Calu3 (cell line): ENCODE data around the gene KIRREL3. TPM values are rescaled to one million over a fixed set of nuclear protein-coding genes. Genes with fewer than 3 reads are reported as not detected.

Source experiments
- BruUV-seq: library from RNA; stranded (reverse); fragments of 400-500 nt; replicated peaks from 2 replicates; lab custom pipeline; 2021; lab: Mats Ljungman, UMichigan
- CTCF ChIA-PET: fragments of 300-600 bp; sonication (Branson Sonifier 250); formaldehyde crosslinking; loops from one replicate; lab custom pipeline; 2022; ENCODE audit warnings: antibody characterized with exemption; lab: Charles Lee
- DNase-seq: peaks from one replicate; pipeline ENCODE4 v3.0.0; 2022
- H3K27ac Mint-ChIP-seq: one replicate; pipeline ENCODE4 v1.8.0; 2022; ENCODE audit warnings: mixed read lengths; ENCODE audit not compliant: unreplicated experiment
- H3K27me3 Mint-ChIP-seq: one replicate; pipeline ENCODE4 v1.8.0; 2022; ENCODE audit warnings: mixed read lengths; ENCODE audit not compliant: unreplicated experiment
- H3K36me3 Mint-ChIP-seq: one replicate; pipeline ENCODE4 v1.8.0; 2022; ENCODE audit warnings: mild to moderate bottlenecking, moderate library complexity, mixed read lengths; ENCODE audit not compliant: insufficient read depth, unreplicated experiment
- H3K4me1 Mint-ChIP-seq: one replicate; pipeline ENCODE4 v1.8.0; 2022; ENCODE audit warnings: mild to moderate bottlenecking, low read depth, mixed read lengths; ENCODE audit not compliant: unreplicated experiment
- H3K4me3 Mint-ChIP-seq: one replicate; pipeline ENCODE4 v1.8.0; 2022; ENCODE audit warnings: mild to moderate bottlenecking, low read depth, moderate library complexity, mixed read lengths; ENCODE audit not compliant: unreplicated experiment
- H3K9me3 Mint-ChIP-seq: one replicate; pipeline ENCODE4 v1.8.0; 2022; ENCODE audit warnings: low read depth, mixed read lengths; ENCODE audit not compliant: unreplicated experiment
- intact Hi-C: fragments of 100-400 bp; cut with micrococcal nuclease; formaldehyde crosslinking; loops from one replicate; pipeline ENCODE4 v1.10.0; 2022; ENCODE audit not compliant: unreplicated experiment
- total RNA-seq: library from RNA; stranded (reverse); gene quantifications from 2 replicates; pipeline ENCODE4 v1.2.3, GENCODE V29; 2022
- TF ChIP-seq, protein P1 (sequence below): fragments of 200-600 bp; IDR thresholded peaks from one replicate; pipeline ENCODE4 v1.8.0; 2022; ENCODE audit warnings: antibody characterized with exemption; ENCODE audit not compliant: unreplicated experiment

The KIRREL3 gene
- total RNA-seq, 1 experiment from 2014 or later: 0.26 TPM

DNA sequence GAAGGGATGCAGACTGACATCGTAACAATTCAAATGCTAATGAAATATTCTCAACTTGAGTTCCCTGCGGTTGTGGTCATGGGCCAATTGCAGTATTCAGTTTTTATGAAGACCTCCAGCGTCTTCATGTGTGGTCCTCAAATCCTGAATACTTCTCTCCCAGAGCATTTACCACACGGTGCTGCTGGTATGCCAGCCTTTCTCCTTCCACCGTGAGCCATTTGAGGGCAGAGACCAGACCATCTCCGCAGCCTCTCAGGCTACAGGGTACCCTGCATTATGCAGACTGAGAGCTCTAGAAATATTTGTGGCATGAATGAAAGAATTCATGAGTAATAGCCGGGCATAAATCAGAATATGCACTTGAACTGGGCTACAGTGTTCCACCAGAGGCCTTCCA lies 355.4 kb downstream of the KIRREL3 start:
- no peak for DNase-seq
- Mint-ChIP-seq H3K4me3 (no peak overlapping the region), H3K27me3 (no peaks in the 10 kb centered on the region), H3K27ac (no peak overlapping the region), H3K36me3 (no peaks in the 10 kb centered on the region), H3K4me1 (peaks cover 9% of the 10 kb centered on the region), H3K9me3 (peaks cover 4% of the 10 kb centered on the region)
- intact Hi-C loops: no loop called here
- TF ChIP-seq, protein P1, sequence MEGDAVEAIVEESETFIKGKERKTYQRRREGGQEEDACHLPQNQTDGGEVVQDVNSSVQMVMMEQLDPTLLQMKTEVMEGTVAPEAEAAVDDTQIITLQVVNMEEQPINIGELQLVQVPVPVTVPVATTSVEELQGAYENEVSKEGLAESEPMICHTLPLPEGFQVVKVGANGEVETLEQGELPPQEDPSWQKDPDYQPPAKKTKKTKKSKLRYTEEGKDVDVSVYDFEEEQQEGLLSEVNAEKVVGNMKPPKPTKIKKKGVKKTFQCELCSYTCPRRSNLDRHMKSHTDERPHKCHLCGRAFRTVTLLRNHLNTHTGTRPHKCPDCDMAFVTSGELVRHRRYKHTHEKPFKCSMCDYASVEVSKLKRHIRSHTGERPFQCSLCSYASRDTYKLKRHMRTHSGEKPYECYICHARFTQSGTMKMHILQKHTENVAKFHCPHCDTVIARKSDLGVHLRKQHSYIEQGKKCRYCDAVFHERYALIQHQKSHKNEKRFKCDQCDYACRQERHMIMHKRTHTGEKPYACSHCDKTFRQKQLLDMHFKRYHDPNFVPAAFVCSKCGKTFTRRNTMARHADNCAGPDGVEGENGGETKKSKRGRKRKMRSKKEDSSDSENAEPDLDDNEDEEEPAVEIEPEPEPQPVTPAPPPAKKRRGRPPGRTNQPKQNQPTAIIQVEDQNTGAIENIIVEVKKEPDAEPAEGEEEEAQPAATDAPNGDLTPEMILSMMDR: no peak
- CTCF ChIA-PET: no interaction called here
- no TSS peak for BruUV-seq

DNA sequence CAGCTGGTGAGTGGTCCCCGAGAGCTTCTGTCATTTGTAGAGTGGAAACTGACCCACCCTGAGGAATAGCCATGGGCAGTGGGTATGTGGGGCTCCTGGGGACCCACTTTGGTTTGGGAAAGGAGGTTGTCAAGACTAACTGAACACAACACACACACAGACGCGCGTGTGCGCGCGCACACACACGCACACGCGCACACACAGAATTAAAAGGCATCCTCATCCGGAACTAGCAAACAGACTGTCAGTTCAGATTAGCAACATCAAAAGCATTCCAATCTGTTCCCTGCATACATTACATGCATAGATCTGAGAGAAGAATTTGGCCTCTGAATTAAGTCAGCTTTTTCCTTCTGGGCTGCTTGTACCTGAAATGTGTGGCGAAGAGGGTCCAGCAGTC lies 360.4 kb downstream of the KIRREL3 start:
- BruUV-seq: no TSS peak
- CTCF ChIA-PET: no interaction called here
- no peak overlapping the region for H3K27ac Mint-ChIP-seq
- no peak for DNase-seq
- no peaks in the 10 kb centered on the region for H3K36me3 Mint-ChIP-seq
- no peaks in the 10 kb centered on the region for H3K4me1 Mint-ChIP-seq
- intact Hi-C loops: no loop called here
- TF ChIP-seq, protein P1: no peak
- no peak overlapping the region for H3K4me3 Mint-ChIP-seq
- no peaks in the 10 kb centered on the region for H3K9me3 Mint-ChIP-seq
- peaks cover 32% of the 10 kb centered on the region for H3K27me3 Mint-ChIP-seq

DNA sequence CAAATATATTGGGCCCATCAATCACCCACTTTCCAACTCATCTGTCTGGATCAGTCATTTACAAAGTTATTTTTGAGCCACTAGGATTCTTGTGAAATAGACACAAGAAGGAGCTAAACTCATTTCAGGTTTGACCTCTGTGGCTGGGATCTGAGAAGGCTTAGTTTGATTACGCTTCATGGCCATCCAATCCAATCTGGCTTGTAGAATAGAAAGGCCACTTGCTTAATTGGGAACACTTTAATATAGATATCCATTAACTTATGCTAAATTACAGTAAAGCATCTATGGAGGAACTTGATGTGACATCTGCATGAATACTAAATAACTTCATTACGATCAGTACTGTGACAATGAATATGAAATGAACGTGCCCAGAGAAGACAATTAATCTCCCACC lies 360.9 kb downstream of the KIRREL3 start:
- intact Hi-C loops: no loop called here
- Mint-ChIP-seq H3K27ac (no peak overlapping the region), H3K27me3 (peaks cover 37% of the 10 kb centered on the region), H3K4me3 (no peak overlapping the region), H3K4me1 (no peaks in the 10 kb centered on the region), H3K36me3 (no peaks in the 10 kb centered on the region), H3K9me3 (no peaks in the 10 kb centered on the region)
- no peak for DNase-seq
- TF ChIP-seq, protein P1: no peak
- BruUV-seq: no TSS peak
- CTCF ChIA-PET: no interaction called here

DNA sequence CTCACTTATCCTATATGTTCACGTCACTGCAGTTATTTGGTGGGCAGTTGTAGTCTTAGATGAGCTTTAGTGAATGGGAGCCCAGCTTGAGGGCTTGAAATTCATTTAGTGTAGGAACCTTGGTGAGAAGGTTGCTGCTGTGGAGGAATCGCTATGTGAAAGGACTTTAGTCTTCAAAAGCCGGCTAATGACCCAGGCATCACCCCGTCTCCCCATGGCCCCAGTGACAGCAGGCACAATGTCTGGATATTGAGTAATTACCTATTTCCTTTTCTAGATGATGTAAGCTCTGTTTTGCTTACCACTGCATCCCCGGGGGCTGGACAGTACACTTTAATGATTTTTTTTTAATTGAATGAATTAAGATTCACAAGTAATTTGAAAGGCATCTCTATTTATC lies 361.9 kb downstream of the KIRREL3 start:
- TF ChIP-seq, protein P1: no peak
- DNase-seq: no peak
- intact Hi-C loops: no loop called here
- Mint-ChIP-seq H3K4me1 (no peaks in the 10 kb centered on the region), H3K27ac (no peak overlapping the region), H3K36me3 (no peaks in the 10 kb centered on the region), H3K27me3 (peaks cover 47% of the 10 kb centered on the region), H3K4me3 (no peak overlapping the region), H3K9me3 (no peaks in the 10 kb centered on the region)
- BruUV-seq: no TSS peak
- CTCF ChIA-PET: interaction anchor here (0.6 kb wide), 1 partner anchor 43 kb away, joined by 4 read pairs; no protein-coding TSS in a partner anchor
